Medulla oblongata (tissue), 1 donor: ENCODE data around the gene LENG9.
A peak's percentile ranks its signal among the peaks of the same experiment; 100 is the strongest.
"Not testable (repeated sequence)": the region's sequence is repeated elsewhere in the genome, so short reads cannot be mapped to it uniquely, and the experiment has no call there.

Source experiments
- DNase-seq: peaks from one replicate; pipeline ENCODE4 v3.0.0-alpha.2; 2015; ENCODE audit errors: extremely low spot score

LENG9 gene

GRCh38 chr19:54478677-54479266 lies 15.2 kb upstream of the LENG9 start:
- DNase-seq = peak; percentile 67

GRCh38 chr19:54477650-54478049 lies 14.1 kb upstream of the LENG9 start:
- no peak for DNase-seq

DNA sequence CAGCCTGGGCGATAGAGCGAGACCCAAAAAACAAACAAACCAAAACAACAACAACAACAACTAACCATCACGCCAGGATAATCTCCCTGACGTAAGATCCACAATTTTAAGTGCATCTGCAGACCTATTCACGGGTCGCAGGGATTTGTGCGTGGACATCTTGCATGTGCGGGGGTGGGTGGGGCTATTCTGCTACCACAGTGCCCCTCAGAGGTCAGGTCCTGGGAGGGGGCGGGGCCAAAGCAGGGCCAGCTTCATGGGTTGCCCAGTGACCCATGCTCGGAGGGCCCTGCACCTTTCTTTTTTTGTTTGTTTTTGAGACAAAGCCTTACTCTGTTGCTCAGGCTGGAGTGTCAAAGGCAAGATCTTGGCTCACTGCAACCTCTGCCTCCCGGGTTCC lies 12.1 kb upstream of the LENG9 start:
- no peak for DNase-seq

DNA sequence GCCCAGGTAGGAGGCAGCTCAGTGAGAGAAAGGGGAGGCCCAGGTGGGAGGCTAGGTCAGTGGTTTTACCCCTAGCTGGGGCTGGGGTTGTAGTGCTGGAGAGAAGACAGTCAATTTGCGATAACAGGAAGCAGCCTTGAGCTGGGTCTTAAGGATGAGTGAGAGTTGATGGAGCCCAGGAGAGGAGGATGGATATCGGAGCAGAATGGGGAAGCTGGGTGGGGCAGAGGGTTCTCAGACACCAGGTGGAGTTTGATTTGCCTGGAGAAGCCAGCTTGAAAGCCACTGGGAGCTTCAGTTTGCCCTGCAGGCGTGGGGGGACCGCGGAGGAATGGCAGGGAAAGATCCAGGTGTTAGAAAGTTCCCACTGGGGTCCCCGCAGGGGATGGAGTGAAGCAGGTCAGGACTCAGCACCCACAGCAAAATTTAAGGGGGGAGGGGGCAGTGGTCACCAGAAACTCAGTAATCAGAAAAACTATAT lies 10.4 kb upstream of the LENG9 start:
- no peak for DNase-seq

DNA sequence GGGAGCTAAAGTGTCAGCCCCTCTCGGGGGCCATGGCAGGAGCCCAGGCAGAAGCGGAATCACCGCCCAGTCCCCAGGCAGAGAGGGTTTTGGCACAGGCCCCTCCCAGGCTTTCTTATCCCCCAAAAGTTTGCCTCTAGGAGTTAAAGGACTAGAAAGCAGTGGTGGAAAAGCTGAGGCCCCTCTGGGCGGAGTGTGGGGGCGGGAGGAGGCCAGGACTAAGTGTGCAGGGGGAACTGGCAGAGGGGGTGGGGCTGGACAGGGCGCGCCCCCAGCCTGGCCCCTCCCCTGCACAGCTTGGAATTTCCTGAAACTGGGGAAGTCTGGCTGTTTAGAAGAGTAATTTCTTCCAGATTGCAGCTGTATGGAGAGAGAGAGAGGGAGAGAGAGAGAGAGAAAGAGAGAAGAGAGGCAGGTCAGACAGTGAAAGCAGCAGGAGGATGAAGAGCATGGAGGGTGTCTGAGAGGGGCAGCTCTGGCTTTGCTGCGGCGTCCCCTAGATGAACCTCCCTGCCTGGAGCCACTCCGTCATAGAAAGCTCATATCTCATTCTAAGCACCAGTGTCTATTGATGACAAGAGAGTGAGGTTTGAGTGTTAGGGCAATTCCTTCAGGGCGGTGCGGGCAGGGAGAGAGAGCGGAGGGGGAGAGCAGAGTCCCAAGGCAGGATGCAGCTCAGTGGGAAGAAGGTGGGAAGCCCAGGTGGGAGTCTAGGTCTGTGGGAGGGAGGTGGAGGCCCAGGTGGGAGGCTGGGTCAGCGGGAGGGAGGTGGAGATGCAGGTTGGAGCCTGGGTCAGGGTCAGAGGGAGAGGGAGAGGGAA lies 9.7 kb upstream of the LENG9 start, which contains the start of gene CDC42EP5:
TSS of gene CDC42EP5 (minus strand) at position 226 of the 821 bp plus-strand sequence. CDS start 7,749 bp downstream, outside the sequence.
- DNase-seq = no peak

GRCh38 chr19:54470991-54471782 lies 7.6 kb upstream of the LENG9 start:
- DNase-seq = peak; percentile 60

- DNase-seq = no peak
These were observed 6.8 kb upstream of the LENG9 start for GRCh38 chr19:54470276-54470887.

- no peak for DNase-seq
These were observed 5.9 kb upstream of the LENG9 start for GRCh38 chr19:54469496-54469934.

- DNase-seq = not testable (repeated sequence)
These were observed 2.5 kb upstream of the LENG9 start for GRCh38 chr19:54466110-54466480.

- DNase-seq = no peak
These were observed 2.0 kb upstream of the LENG9 start for GRCh38 chr19:54465426-54466109.

- peak; percentile 79 for DNase-seq
These were observed 1.2 kb upstream of the LENG9 start for GRCh38 chr19:54464630-54465425.

DNA sequence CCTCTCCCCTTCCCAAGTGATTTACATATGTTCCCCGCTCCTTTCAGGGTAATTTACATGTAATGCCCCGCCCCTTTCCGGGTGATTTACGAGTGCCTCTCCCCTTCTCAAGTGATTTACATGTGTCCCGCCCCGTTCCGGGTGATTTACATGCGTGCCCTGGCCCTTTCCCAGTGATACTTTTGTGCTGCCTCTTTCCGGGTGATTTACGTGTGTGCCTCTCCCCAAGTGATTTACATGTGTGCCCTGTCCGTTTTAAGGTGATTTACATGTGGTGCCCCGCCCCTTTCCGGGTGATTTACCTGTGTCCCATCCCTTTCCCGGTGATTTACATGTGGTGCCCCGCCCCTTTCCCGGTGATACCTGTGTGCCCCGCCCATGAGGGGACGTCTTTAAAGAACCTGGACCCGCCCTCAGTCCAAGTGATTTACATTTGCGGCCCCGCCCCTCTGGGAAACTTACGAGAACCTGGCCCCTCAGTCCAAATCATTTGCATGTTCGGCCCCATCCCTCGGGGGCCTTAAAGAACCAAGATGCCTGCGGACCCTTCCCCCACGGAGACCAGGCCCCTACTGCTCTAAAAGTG lies 559 bp upstream of the LENG9 start:
- DNase-seq = peak; percentile 78

DNA sequence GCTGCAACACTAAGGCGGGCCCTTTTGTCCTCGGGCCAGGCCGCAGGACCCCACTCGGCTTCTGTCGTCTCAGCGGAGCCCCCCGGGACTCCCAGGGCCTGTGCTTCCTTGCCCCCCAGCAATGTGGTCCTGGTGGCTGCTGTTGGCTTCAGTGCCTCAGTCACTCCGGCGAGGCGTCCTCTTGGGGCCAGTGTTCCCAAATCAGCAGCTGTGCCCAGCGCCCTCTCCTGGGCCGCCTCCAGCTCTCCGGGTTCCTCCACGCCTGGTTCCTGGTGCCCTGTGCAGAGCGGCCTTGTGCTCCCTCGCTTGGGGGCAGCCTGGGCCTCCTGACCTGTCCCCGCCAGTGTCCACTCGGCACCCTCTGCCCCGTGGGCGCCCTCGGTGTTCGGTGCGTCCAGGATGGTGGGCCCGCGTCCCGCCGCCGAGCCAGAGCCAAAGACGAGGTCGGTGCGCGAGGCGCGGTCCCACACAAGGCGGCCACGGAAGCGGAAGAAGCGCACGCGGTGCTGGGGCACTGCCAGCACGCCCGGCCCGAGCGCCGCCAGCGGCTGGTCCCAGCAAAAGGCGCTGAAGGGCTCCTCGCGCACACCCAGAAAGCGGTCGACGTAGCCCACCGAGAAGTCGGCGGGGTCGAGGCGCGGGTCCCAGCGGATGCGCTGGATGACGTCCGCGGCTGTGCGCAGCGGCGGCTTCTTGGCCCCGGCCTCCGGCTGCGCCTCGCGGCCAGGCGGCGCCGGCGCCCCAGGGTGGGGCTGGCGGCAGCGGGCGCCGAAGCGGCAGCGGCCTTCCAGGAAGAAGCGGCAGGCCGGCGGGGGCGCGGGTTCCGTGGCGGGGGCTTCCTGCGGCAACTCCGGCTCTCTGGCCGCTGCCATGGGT lies 685 bp downstream of the LENG9 start:
- DNase-seq = peak; percentile 52

DNA sequence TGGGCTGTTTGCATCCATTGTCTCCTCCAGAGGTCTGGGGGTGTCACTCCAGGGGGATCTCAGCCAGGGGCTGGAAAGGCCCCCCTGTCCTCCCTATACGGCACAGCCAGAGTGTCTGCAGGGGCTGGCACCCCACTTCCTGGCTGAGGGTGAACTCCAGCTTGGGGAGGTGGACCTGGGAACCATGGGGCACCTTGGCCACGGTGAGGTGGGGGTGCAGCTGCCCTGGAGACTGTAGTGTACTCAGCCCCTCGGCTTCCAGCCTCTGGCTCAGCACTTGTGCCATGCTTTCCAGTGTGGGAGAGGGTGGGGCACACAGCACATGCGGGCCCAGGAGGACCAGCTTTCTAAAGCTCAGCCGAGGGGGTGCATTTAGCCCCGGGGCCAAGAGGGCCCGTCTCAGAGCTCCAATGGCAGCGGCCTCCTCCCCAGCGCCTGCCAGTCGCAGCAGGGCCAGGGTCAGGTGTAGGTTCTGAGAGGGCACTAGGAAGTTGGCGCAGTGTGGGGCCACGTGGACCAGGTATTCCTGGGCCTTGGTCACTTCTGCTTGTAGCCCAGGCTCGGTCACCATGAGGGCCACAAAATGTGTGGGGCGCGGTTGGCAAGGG lies 1.4 kb downstream of the LENG9 start:
- no peak for DNase-seq

- no peak for DNase-seq
These were observed 2.0 kb downstream of the LENG9 start for GRCh38 chr19:54461613-54462012.

- no peak for DNase-seq
These were observed 2.4 kb downstream of the LENG9 start for GRCh38 chr19:54461210-54461609.

GRCh38 chr19:54460230-54461005 lies 3.2 kb downstream of the LENG9 start:
- no peak for DNase-seq
